Activated CD8-positive, alpha-beta memory T cell treated with anti-CD3 and anti-CD28 coated beads for 48 hours (primary cell): ENCODE data around the gene EPHB1.

ENCODE experiments used
- DNase-seq, 3 experiments: peaks; one replicate each; pipeline ENCODE4 v3.0.0-alpha.2; 2020; ENCODE audit warnings: low read depth in 2 of 3, low spot score in 2 of 3

EPHB1 gene

DNA sequence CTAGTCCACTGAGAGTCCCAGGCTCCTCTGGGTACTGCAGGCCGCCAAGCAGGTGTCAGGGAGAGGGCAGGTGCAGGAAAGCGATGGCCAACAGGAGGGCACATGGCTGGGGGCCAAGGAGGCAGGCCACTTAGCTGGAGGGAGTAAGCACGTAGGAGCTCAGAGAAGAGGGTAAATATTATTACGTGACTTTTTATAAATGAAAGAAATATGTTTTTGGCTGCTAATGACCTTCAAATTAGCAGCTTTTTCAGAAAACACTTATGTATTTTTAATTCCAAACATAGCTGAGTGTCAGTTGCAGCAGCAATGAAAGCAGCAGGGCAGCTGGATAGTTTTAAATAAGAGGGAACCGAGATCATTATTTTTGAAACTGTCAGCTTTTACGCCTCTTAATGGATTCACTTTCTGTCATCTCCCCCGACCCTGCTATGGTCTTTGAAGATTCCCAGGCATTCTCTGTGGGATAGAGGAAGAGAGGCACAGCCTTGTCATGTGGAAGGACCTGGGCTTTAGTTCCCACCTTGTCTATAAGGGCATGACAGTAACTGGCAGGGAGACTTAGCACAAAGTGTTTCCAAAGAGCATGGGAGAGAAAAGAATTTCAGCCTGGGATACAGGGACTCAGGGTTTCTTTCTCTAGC, 477.1 kb downstream of the EPHB1 start:
- DNase-seq: no peak

DNA sequence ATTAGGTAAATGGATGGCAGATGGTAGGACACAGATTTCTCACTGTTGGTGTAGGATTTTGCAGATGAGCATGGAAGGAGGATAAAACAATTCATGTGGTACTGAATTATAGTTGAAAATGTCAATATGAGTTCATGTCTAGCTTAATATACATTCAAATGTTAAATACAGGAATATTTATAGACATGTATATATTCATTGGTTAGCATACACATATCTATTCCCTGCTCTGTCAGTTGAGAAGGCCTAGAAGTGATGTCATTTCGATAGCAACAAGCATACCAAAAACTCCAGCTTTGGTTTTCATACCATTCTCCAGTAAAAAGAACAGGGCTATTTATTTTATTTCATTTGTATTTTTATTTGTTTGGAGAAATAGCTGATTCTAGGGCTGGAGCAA, 497.1 kb downstream of the EPHB1 start:
- DNase-seq: no peak

DNA sequence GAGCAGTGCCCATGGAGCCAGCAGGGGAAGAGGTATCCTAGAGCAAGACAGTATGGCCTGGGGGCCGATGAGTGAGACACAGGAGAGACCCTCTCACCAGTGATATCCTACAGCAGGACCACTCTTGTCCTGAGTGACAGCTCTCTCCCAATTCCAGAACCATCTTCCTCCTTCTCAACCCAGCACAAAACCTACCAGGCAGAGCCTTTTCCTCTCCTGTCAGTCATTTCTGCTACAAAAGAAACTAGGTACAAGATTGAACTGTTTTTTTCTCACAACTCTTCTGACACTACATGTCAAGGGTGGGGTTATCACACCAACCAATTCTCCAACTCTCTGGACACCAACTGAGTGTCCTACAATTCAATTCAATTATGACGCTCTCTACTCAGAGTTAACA, 506.6 kb downstream of the EPHB1 start:
- no peak for DNase-seq

DNA sequence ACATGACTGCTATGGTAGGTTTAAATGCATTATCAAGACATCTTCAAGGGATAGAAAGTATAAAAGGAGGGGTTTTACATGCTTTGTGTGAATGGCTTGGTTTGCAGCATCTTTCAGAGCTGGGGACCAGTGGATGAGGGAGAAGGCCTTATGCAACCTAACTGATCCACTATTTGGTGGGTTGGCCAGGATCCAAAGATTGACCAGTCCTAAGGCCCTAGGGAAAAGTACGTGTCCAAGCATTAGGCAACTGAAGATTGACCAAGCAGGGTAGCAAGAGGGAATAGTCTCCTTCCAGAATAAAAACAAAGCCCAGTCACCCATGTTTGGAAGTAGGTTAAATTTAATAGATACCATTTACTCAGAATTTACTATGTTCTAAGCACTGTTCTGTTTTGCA, 509.3 kb downstream of the EPHB1 start:
- no peak for DNase-seq
